Natural killer cell treated with Interleukin-12 subunit alpha and Interleukin-12 subunit beta and Interleukin-15 and Interleukin-18, amount 100 ng/mL, for 72 hours (primary cell): ENCODE data around the gene UBE2J2. TPM values are rescaled to one million over a fixed set of nuclear protein-coding genes. Genes with fewer than 3 reads are reported as not detected.

Experiments used
- ATAC-seq, 2 donors: fragments of 150-1000 bp; cut with Tn5 transposase in 1 of 2; sonication (Bioruptor Pico), chemical (Tn5 transposase) in 1 of 2; 2 replicates each; pipeline ENCODE4 v1.10.0; 2021
- DNase-seq: peaks from one replicate; pipeline ENCODE4 v3.0.0; 2022; ENCODE audit warnings: low spot score
- H3K27ac Mint-ChIP-seq, 2 donors: 1 replicate in 1 of 2; 2 replicates in 1 of 2; pipeline ENCODE4 v1.8.0; 2022; ENCODE audit warnings: mixed read lengths in 2 of 2, mild to moderate bottlenecking in 1 of 2, moderate library complexity in 1 of 2
- H3K27me3 Mint-ChIP-seq, 2 donors: 1 replicate in 1 of 2; 2 replicates in 1 of 2; pipeline ENCODE4 v1.8.0; 2022; ENCODE audit warnings: mixed read lengths in 2 of 2
- H3K36me3 Mint-ChIP-seq: one replicate; pipeline ENCODE4 v1.8.0; 2022; ENCODE audit warnings: mixed read lengths
- H3K4me1 Mint-ChIP-seq, 2 donors: 1 replicate in 1 of 2; 2 replicates in 1 of 2; pipeline ENCODE4 v1.8.0; 2022; ENCODE audit warnings: low read depth in 2 of 2, mixed read lengths in 2 of 2, mild to moderate bottlenecking in 1 of 2
- H3K4me3 Mint-ChIP-seq: one replicate; pipeline ENCODE4 v1.8.0; 2022; ENCODE audit warnings: mixed read lengths
- H3K9me3 Mint-ChIP-seq: 2 replicates; pipeline ENCODE4 v1.8.0; 2022; ENCODE audit warnings: mixed read lengths
- total RNA-seq, 2 donors: library from RNA; stranded (reverse); gene quantifications; one replicate each; pipeline ENCODE4 v1.2.3, GENCODE V29; 2022

UBE2J2 gene
- total RNA-seq, 2 donors from 2014 or later = 70.6 to 119 TPM

DNA sequence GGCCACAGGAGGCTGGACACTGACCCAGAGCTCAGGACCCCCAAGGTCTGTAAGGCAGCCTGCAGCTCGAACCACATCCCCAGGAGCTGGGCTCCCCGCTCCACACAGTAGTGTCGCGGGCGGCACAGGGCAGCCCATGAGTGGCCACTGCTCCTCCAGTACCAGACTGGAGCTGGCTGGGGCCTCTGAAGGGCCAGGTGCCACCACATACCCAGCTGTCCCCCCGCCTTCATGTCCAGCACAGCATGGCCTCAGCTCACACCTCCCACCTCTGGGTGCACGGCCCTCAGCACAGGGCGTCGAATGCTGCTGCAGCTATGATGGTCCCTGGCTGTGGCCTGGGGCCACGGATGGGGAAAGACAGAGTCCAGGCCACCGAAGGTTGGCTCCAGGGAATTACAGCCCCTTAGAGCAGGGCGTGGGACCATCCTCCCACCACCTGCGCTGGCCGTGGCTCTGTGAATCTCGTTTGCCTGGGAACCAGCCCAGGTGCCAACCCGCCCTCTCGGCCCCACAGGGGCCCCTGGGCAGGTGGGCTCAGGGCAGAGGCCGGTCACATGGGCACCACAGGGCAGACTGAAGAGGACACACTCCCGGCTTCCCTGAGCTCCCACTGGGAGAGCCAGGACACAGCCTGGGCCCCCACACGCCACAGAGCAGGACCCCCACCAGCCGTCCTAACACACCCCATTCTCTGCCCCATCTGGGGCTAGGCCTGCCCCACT lies 57.6 kb downstream of the UBE2J2 start:
- H3K4me1 Mint-ChIP-seq = peaks cover 28 to 32% of the 10 kb centered on the region in 2 donors
- H3K36me3 Mint-ChIP-seq = no peaks in the 10 kb centered on the region
- H3K27me3 Mint-ChIP-seq = no peaks in the 10 kb centered on the region
- peak overlapping the region; percentile 73 to 97 for H3K27ac Mint-ChIP-seq
- DNase-seq (no peak), ATAC-seq (no peak)
- peak overlapping the region; percentile 62 for H3K4me3 Mint-ChIP-seq
- H3K9me3 Mint-ChIP-seq = no peaks in the 10 kb centered on the region

DNA sequence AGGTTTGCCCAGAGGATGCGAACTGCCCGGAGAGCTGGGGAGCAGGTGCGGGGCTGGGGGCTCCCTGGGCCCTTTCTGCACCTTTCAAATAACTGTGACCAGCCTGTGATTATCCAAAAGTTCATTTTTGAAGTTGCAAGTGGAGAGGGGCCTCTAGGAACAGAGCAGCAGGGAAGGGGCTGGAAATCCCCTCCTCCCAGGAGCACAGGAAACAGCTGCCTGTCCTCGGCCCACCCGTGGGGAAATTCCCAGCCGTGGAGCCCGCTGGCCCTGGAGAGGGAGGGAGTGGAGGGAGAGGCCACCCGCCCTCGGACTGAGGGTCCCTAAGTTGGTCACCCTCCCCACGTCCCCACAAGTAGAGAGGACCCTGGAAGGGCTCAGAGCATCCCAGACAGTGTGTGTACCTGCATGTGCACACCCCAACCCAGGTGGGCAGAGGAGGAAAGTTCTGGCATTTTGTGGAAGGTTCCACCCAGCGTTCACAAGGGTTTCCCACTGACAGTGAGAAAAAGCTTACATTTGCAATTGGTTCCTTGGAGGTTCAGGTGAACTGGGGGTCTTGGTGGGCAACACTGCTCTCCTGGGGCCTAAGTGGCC lies 58.5 kb downstream of the UBE2J2 start:
- Mint-ChIP-seq H3K27me3 (no peaks in the 10 kb centered on the region), H3K4me3 (peak overlapping the region; percentile 41)

DNA sequence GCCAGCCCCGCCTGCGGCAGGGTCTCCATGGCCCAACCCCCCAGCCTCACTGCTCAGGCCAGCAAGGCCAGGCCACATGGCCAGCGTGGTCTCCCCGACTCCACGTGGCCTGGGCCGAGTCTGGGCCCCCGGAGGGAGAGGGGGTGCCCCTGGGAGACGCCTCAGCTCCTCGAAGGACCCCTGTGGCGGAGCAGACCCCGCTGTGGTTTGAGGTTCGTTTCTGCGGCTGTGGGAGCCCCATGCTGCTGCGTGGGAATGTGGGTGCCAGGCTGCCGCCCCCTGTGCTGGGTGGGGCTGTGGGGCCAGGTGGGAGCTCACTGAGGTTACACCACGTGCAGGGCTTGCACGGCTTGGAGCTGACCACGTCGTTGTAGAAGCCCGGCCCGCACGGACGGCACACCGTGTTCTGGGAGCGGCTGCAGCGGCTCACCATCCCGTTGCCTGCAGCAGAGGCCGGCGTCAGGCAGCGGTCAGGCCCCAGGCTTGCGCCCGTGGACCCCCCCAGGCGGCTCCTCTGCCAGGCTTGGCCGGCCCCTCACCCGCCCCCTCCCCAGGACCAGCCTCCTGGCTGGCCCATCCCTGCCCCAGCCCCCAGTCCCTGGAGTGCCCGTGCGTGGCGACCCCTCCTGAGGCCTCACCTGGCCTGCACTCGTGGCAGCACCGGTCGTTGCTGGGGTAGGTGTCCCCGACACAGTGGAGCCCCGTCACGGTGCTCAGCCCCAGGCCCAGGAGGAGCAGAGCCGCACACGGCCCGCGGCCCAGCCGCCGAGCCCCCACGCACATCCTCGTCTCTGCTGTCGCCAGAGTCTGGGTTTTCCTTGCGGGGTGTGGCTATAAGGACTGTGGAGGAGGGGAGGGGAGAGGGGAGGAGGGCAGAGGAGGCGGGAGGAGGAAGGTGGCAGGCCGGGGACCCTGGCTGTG lies 60.0 kb downstream of the UBE2J2 start, which contains the start of gene TNFRSF4:
Gene TNFRSF4, minus strand, starts transcription at position 809 of the 921 bp plus-strand sequence. Its CDS starts 26 bp downstream, at position 783.
- no peaks in the 10 kb centered on the region for H3K36me3 Mint-ChIP-seq
- peak; percentile 31 to 40 for ATAC-seq
- peak; percentile 76 for DNase-seq
- H3K4me1 Mint-ChIP-seq = peaks cover 19 to 35% of the 10 kb centered on the region in 2 donors
- H3K4me3 Mint-ChIP-seq = peak within 1 kb of the TSS; percentile 41
- H3K27me3 Mint-ChIP-seq = no peaks in the 10 kb centered on the region
- peak within 1 kb of the TSS; percentile 55 to 97 for H3K27ac Mint-ChIP-seq
- H3K9me3 Mint-ChIP-seq = no peaks in the 10 kb centered on the region

More for the DNA sequence above, 58.5 kb downstream of the UBE2J2 start:
- Mint-ChIP-seq H3K9me3 (no peaks in the 10 kb centered on the region), H3K27ac (peak overlapping the region; percentile 55 to 97), H3K36me3 (no peaks in the 10 kb centered on the region), H3K4me1 (peaks cover 23 to 30% of the 10 kb centered on the region in 2 donors)
- DNase-seq (peak; percentile 81), ATAC-seq (peak in 1 of 2 donors; percentile 21)

DNA sequence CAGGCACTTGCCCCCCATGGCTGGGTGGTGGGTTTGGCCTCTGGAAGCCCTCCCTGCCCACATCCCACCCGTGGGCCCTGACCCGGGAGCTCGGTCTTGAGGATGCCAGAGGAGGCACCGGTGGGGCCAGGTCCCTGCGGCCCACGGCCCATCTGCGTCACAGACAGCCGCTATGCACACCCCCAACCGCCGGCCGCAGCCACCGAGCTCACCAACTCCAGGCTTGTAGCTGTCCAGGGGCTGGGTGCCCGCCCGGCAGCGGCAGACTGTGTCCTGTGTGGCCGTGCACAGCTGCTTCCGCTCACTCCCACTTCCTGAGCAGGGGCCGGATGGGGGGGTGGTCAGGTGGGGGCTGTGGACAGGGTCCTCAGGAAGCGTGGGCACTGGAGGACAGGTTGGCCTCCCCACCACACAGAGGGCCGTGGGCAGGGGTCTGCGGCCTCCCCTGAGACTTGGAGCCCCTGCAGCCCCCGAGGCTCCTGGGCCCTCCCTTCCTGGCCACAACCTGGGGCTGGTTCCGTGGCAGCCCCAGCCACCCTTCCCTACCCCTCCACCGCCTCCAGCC lies 60.8 kb downstream of the UBE2J2 start:
- no peaks in the 10 kb centered on the region for H3K27me3 Mint-ChIP-seq
- no peaks in the 10 kb centered on the region for H3K9me3 Mint-ChIP-seq
- ATAC-seq (peak; percentile 73 to 79), DNase-seq (peak; percentile 92)
- peak overlapping the region; percentile 33 to 48 for H3K27ac Mint-ChIP-seq
- H3K4me3 Mint-ChIP-seq = peak overlapping the region; percentile 39
- peaks cover 26 to 42% of the 10 kb centered on the region in 2 donors for H3K4me1 Mint-ChIP-seq
- no peaks in the 10 kb centered on the region for H3K36me3 Mint-ChIP-seq

DNA sequence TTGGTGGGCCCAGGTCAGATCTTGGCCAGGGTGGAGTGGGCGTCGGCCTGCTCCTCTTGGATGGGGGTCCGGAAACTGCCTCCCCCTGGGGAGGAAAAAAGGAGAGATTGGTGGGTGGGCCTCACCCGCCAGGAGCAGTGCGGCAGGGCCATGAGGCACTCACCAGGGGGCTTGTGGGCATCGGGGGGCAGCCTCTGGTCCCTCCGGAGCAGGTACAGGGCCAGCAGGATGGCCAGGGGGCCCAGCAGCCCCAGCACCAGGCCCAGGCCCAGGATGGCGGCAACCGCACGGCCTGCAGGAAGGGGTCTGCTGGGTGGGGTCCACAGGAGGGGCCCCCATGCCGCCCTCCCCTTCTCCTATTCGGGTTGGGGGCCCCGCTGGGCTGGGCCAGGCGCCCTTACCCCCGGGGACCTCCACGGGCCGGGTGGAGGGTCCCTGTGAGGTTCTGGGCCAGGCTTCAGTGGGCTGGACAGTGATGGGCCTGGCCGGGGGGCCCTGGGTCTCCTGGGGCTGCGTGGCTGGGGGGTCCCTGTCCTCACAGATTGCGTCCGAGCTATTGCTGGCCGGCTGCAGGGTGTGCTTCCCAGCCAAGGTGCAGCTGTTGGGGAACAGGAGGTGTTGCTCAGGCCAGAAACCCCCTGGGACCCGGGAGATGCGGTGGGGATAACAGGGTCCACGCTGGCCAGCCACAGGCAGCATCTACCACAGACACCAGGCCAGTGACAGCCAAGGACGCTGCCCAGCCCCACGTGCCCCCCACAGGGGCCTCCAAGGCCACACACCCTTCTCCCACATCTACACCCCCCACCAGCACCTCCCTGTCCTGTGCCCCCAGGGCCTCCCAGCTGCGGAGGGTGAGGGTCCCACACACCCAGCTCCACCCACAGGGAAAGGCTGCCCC lies 61.9 kb downstream of the UBE2J2 start:
- Mint-ChIP-seq H3K4me3 (peak overlapping the region; percentile 39), H3K9me3 (no peaks in the 10 kb centered on the region), H3K4me1 (peaks cover 26 to 40% of the 10 kb centered on the region in 2 donors), H3K36me3 (no peaks in the 10 kb centered on the region), H3K27me3 (no peaks in the 10 kb centered on the region), H3K27ac (peak overlapping the region; percentile 33 to 48)
- DNase-seq (no peak), ATAC-seq (no peak)

DNA sequence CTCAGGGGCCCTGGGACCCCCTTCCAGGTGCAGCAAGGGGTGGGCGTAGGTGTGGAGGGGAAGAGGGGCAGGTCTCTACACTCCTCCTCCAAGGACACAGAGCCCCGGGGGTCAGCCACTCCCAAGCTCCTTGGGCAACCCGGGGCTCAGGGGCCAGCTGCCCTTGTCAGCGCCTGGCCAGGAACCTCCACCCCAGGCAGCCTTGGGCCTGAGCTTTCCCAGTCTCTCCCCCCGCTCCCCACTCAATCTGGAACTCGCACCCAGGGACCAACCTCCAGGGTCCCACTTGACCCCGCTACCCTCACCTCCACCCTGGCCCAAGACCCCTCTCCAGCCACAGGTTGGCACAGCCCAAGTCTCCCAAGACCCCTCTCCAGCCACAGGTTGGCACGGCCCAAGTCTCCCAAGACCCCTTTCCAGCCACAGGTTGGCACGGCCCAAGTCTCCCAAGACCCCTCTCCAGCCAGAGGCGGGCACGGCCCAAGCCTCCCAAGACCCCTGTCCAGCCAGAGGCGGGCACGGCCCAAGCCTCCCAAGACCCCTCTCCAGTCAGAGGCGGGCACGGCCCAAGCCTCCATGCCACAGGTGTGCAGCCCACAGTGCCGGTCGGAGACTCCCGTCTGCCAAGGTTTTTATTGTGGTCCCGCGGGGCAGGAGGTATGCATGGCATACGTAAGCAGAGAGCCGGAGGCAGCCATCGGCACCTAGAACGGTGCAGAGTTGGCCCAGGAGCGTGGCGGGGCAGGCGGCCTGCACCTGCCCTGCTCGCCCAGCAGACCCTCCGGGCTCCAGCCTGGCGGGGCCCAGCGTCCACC lies 62.7 kb downstream of the UBE2J2 start:
- DNase-seq (no peak), ATAC-seq (no peak)
- H3K4me1 Mint-ChIP-seq = peaks cover 21 to 34% of the 10 kb centered on the region in 2 donors
- peak overlapping the region in 1 of 2 donors; percentile 33 for H3K27ac Mint-ChIP-seq
- no peaks in the 10 kb centered on the region for H3K36me3 Mint-ChIP-seq
- H3K27me3 Mint-ChIP-seq = no peaks in the 10 kb centered on the region
- no peak overlapping the region for H3K4me3 Mint-ChIP-seq
- H3K9me3 Mint-ChIP-seq = no peaks in the 10 kb centered on the region

DNA sequence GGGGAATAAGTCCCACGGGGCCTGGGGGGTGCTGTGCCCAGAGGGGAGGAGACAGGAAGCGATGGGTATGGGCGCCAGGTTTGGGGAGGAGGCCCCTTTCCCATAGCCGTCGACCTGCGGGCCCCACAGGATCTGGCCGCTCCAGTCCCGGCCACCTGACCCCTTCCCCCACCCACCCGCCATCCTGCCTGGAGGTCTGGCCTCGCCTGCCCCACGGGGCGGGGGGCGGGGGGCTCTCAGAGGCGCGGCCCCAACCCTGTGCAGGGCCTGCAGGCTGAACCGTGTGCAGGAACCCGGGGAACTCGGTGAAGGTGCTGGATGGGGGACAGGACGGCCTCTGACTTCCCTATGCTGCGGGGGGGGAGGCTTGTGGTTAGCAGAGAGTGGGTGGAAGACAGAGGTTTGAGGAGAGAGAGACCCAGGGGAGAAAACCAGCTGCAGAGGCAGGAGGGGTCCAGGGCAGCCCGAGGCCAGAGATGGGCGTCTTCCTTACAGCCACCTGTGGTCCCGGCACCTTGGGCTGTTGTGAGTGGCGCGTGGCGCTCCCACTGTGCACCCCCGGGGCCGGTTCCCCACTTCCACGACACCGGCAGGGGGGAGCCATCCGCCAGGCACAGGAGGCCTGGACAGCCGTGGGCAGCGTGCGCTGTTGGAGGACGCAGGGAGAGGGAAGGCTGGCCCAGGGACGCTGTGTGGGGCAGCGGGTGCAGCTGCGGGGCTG lies 64.8 kb downstream of the UBE2J2 start:
- H3K4me1 Mint-ChIP-seq = peaks cover 10 to 28% of the 10 kb centered on the region in 2 donors
- no peaks in the 10 kb centered on the region for H3K36me3 Mint-ChIP-seq
- ATAC-seq (peak in 1 of 2 donors; percentile 22), DNase-seq (peak; percentile 87)
- no peaks in the 10 kb centered on the region for H3K27me3 Mint-ChIP-seq
- H3K27ac Mint-ChIP-seq = peak overlapping the region; percentile 85 to 96
- no peaks in the 10 kb centered on the region for H3K9me3 Mint-ChIP-seq
- H3K4me3 Mint-ChIP-seq = peak overlapping the region; percentile 73

DNA sequence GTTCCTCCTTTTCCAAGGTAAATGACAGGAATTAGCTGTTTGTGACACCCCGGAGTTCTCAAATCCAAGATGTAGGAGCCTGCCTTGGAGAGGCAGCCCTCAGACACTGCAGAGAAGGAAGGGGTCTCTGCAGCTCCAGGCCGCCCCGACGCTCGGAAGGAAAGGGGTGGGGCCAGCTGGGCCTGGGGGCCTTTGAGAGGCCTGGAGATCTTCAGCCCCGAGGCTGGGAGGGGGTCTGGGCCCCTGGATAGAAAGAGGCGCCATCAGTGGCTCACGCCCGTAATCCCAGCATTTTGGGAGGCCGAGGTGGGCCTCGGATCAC lies 66.1 kb downstream of the UBE2J2 start:
- DNase-seq (no peak), ATAC-seq (no peak)
- H3K36me3 Mint-ChIP-seq = no peaks in the 10 kb centered on the region
- no peaks in the 10 kb centered on the region for H3K27me3 Mint-ChIP-seq
- peak overlapping the region; percentile 85 to 96 for H3K27ac Mint-ChIP-seq
- H3K4me1 Mint-ChIP-seq = peaks cover 10 to 28% of the 10 kb centered on the region in 2 donors
- peak overlapping the region; percentile 73 for H3K4me3 Mint-ChIP-seq
- H3K9me3 Mint-ChIP-seq = no peaks in the 10 kb centered on the region

DNA sequence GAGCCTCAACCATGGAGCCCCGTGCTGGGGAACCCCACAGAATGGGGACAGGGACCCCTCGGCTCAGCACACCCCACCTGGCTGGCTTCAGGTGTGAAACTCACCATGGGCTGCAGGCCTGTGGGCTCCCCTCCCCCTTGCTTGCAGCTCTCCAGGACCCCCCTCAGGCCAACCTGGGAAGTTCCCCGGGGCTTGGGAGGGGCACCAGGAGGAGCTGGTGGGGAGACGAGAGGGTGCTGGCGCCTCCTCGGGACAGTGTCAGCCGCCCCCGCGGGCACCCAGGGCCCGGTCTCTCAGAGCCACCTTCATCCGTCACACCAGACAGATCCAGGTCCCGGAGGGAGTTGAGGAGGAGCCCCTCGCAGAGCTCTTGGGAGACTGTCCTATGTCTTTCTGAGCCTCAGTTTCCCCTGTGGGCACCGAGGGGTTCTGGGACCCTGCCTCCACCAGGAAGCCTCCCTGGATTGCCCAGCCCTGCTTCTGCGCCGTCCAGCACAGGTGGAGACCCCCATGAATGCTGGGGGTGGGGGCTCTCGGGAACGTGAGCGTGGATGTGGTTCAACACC lies 66.6 kb downstream of the UBE2J2 start:
- no peak for DNase-seq
- Mint-ChIP-seq H3K27ac (peak overlapping the region; percentile 85 to 96), H3K4me1 (peaks cover 10 to 28% of the 10 kb centered on the region in 2 donors), H3K4me3 (peak overlapping the region; percentile 74), H3K36me3 (no peaks in the 10 kb centered on the region), H3K9me3 (no peaks in the 10 kb centered on the region), H3K27me3 (no peaks in the 10 kb centered on the region)
- no peak for ATAC-seq

DNA sequence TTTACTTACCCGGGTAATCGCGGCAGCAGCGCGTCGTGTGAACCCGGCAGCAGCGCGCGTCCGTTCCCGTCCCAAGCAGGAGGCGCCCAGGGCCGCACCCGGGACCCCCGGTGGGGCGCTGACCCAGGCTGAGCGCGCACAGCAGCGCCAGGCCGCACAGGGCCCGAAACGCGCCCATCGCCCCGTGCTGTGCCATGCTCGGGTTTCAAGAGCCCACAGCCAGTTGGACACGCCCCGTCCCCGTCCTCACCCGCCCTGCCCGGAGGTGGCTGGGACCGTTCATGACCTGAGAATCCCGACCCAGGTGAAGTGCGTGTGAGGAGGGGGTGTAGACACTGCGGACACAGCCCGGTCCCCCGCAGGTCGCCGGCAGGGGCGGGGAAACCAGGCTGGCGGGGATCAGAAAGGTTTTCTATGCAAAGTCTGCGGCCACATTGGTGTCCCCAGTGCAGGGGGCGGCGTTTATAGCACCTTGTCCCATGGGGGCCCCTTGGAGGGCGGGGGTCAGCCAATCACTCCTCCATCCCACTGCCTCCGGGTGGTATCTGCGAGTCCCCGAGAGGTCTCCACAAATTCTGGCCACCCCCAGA lies 67.2 kb downstream of the UBE2J2 start, which contains the start of gene TNFRSF18:
Gene TNFRSF18, minus strand, starts transcription at position 217 of the 590 bp plus-strand sequence. Its CDS starts 21 bp downstream, at position 196.
- Mint-ChIP-seq H3K9me3 (no peaks in the 10 kb centered on the region), H3K4me3 (peak within 1 kb of the TSS; percentile 78), H3K27me3 (no peaks in the 10 kb centered on the region), H3K27ac (peak within 1 kb of the TSS; percentile 85 to 96), H3K36me3 (no peaks in the 10 kb centered on the region), H3K4me1 (peaks cover 10 to 28% of the 10 kb centered on the region in 2 donors)
- ATAC-seq (peak; percentile 29), DNase-seq (peak; percentile 74)
